Osteocyte (in vitro differentiated cells): ENCODE measurements around the gene CLNK. TPM values are rescaled to one million over a fixed set of nuclear protein-coding genes. Genes with fewer than 3 reads are reported as not detected.

Source experiments
- DNase-seq: peaks from one replicate; pipeline ENCODE4 v3.0.0; 2021; ENCODE audit warnings: mixed read lengths; ENCODE audit not compliant: unreplicated experiment; ENCODE audit errors: extremely low spot score
- H3K27ac Mint-ChIP-seq: one replicate; pipeline ENCODE4 v1.8.0; 2021; ENCODE audit warnings: mild to moderate bottlenecking, mixed read lengths; ENCODE audit not compliant: unreplicated experiment
- H3K27me3 Mint-ChIP-seq: one replicate; pipeline ENCODE4 v1.8.0; 2021; ENCODE audit warnings: mixed read lengths; ENCODE audit not compliant: unreplicated experiment
- H3K36me3 Mint-ChIP-seq: one replicate; pipeline ENCODE4 v1.8.0; 2021; ENCODE audit warnings: mixed read lengths; ENCODE audit not compliant: unreplicated experiment
- H3K4me1 Mint-ChIP-seq: one replicate; pipeline ENCODE4 v1.8.0; 2021; ENCODE audit warnings: mixed read lengths; ENCODE audit not compliant: unreplicated experiment
- H3K4me3 Mint-ChIP-seq: one replicate; pipeline ENCODE4 v1.8.0; 2021; ENCODE audit warnings: mild to moderate bottlenecking, moderate library complexity, mixed read lengths; ENCODE audit not compliant: unreplicated experiment
- H3K9me3 Mint-ChIP-seq: one replicate; pipeline ENCODE4 v1.8.0; 2021; ENCODE audit warnings: mixed read lengths; ENCODE audit not compliant: unreplicated experiment
- CTCF ChIP-seq: fragments of 200-600 bp; sonication (generic); IDR thresholded peaks from 2 replicates; pipeline ENCODE4 v1.5.0; 2021; ENCODE audit warnings: antibody characterized with exemption, mild to moderate bottlenecking, moderate library complexity
- total RNA-seq: library from RNA; stranded (reverse); gene quantifications from 2 replicates; pipeline ENCODE4 v1.2.1, GENCODE V29; 2021

The CLNK gene
- total RNA-seq, 1 donor from 2014 or later, result not detected

GRCh38 chr4:10587697-10588096 lies 96.9 kb downstream of the CLNK start:
- no peak for TF ChIP-seq CTCF
- Mint-ChIP-seq H3K4me3 (no peak overlapping the region), H3K36me3 (no peaks in the 10 kb centered on the region), H3K4me1 (peaks cover 33% of the 10 kb centered on the region), H3K9me3 (no peaks in the 10 kb centered on the region), H3K27me3 (no peaks in the 10 kb centered on the region), H3K27ac (no peak overlapping the region)
- DNase-seq, result no peak

DNA sequence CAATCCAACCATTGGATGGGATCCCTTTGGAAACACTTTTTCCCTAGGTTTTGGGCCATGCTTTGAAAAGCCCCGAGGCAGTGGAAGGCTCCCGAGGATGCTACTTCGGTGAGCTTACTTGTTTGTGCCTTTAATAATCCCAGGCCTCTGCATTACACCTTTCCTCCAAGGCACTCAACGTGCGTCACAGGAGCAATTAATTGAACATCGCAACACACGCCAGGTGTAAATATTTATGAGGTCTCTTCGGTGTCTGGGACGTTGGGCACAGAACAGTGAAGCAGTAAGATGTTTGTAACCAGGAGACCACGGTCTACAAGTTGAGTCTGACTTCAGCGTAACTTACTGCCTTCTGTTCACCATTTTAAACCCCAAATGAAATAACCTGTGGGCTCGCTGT lies 97.3 kb downstream of the CLNK start:
- Mint-ChIP-seq H3K4me3 (no peak overlapping the region), H3K27ac (no peak overlapping the region), H3K27me3 (no peaks in the 10 kb centered on the region), H3K36me3 (no peaks in the 10 kb centered on the region), H3K9me3 (no peaks in the 10 kb centered on the region), H3K4me1 (peaks cover 33% of the 10 kb centered on the region)
- no peak for DNase-seq
- no peak for TF ChIP-seq CTCF

DNA sequence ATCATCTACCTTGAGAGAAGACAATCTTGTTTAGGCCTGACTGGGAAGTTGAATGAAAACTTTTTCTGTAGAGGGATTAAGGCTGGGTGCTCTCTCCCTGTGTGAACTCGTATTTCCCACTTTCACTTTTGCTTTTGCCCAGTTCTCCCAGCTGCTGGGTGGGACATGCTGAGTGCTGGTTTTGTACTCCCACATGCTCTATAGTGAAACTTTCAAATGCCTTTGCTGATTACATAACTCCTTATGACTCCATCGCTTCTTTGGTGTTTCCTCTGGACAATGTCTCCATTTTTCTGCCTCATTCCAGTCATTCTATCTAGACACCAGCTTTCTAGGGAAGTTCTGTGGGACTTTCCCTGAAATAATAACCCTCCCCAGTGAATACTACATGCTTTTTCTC lies 100.5 kb downstream of the CLNK start:
- peak overlapping the region; percentile 46 for H3K4me3 Mint-ChIP-seq

DNA sequence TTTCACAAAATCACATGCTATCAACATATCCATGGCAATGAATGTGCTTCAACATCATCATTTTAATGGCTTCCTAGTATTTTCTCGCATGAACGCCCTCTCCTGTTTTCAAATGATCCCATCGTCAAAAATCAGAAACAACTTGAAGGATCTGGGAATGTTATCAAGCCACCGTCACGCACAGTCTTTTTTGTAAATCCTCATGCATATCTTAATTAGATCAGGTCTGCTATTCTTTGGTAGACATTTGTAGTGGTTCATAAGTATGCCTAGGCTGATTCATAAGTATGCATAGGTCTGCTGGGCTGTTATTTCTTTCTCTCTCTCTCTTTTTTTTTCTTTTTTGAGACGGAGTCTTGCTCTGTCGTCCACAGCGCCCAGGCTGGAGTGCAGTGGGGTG lies 101.6 kb downstream of the CLNK start:
- no peaks in the 10 kb centered on the region for H3K9me3 Mint-ChIP-seq
- TF ChIP-seq CTCF, result no peak
- H3K27me3 Mint-ChIP-seq, result peaks cover 14% of the 10 kb centered on the region
- peaks cover 14% of the 10 kb centered on the region for H3K4me1 Mint-ChIP-seq
- no peak overlapping the region for H3K4me3 Mint-ChIP-seq
- no peak overlapping the region for H3K27ac Mint-ChIP-seq
- DNase-seq, result no peak
- no peaks in the 10 kb centered on the region for H3K36me3 Mint-ChIP-seq

More for the DNA sequence above, 100.5 kb downstream of the CLNK start:
- TF ChIP-seq CTCF, result no peak
- peak overlapping the region; percentile 29 for H3K27ac Mint-ChIP-seq
- no peak for DNase-seq
- no peaks in the 10 kb centered on the region for H3K9me3 Mint-ChIP-seq
- H3K36me3 Mint-ChIP-seq, result no peaks in the 10 kb centered on the region
- peaks cover 7% of the 10 kb centered on the region for H3K27me3 Mint-ChIP-seq
- H3K4me1 Mint-ChIP-seq, result peaks cover 16% of the 10 kb centered on the region

- no peak for DNase-seq
These were observed 102.4 kb downstream of the CLNK start for GRCh38 chr4:10582059-10582686.

More at GRCh38 chr4:10582059-10582686, 102.4 kb downstream of the CLNK start:
- no peaks in the 10 kb centered on the region for H3K36me3 Mint-ChIP-seq
- peak; percentile 96 for TF ChIP-seq CTCF
- no peaks in the 10 kb centered on the region for H3K9me3 Mint-ChIP-seq
- peaks cover 14% of the 10 kb centered on the region for H3K4me1 Mint-ChIP-seq
- no peak overlapping the region for H3K4me3 Mint-ChIP-seq
- no peak overlapping the region for H3K27ac Mint-ChIP-seq
- H3K27me3 Mint-ChIP-seq, result peaks cover 18% of the 10 kb centered on the region
